IPS-NIHi11 (cell line): ENCODE measurements around the gene TLR10.
"Not testable (repeated sequence)": the region's sequence is repeated elsewhere in the genome, so short reads cannot be mapped to it uniquely, and the experiment has no call there.

Experiments used
- DNase-seq: peaks from one replicate; pipeline ENCODE4 v3.0.0; 2012; ENCODE audit warnings: mixed read lengths, low spot score

The TLR10 gene

GRCh38 chr4:38802561-38803355 lies 20.0 kb upstream of the TLR10 start:
- DNase-seq, result no peak

- no peak for DNase-seq
Measured at GRCh38 chr4:38800961-38801450, 18.2 kb upstream of the TLR10 start.

- no peak for DNase-seq
Measured at GRCh38 chr4:38800366-38800765, 17.6 kb upstream of the TLR10 start.

- no peak for DNase-seq
Measured at GRCh38 chr4:38795087-38795486, 12.3 kb upstream of the TLR10 start.

DNA sequence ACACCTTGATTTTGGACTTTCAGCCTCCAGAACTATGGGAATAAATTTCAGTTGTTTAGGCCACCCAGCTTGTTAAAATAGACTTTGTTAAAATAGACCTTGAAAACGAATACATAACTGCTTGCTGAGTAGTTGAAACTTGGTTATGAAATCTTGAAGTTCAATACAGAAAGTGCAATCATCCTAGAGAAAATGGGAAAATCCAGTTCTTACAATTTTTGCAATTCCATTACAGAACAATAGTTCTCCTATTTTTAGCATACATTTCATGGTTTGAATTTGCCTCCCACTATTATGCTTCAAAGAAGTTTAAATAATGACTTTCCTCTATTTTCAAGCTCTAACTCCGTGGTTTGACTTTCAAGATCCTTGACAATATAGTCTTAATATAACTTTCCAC lies 11.3 kb upstream of the TLR10 start:
- DNase-seq, result no peak

- no peak for DNase-seq
Measured at GRCh38 chr4:38791010-38791409, 8.2 kb upstream of the TLR10 start.

DNA sequence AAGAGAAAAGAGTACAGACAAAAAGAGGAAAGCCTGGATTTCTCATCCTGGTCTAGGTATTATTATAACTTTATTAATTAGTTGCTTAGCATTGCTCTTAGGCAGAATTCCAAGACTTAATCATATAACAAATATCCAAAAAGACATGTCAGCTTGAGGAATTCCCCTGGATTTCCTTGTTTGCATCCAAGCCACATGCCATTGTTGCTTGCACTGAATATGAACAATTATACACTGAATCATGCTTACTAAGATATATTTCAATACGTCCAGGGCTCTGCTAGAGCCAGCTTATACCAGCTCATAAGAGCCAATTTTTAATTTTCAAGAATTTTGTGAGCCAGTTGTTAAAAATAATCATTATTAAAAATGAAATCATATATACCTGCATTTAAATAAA lies 5.5 kb upstream of the TLR10 start:
- DNase-seq, result no peak

- DNase-seq, result no peak
Measured at GRCh38 chr4:38787693-38788092, 4.9 kb upstream of the TLR10 start.

DNA sequence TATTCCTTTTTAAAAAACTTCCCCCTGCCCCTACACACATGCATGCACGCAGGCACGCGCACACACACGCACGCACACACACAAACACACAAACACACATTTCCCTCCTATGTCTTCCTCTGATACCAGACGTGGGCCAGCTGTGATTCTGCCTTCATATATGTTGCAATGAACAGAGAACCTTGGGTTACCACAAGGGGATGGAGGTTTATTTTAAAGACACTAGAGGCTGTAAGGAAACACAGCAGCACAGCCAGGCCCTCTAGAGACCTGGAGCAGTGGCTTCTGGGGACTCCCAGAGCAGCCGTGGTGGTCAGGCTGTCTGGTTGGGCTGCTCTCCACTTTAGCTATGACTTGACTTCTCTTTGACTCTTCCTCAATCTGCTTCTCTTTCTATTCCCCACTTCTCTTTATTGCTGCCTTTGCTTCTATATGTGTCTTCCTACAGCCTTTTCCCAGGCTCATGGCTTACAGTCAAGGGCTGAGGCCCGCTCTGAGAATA lies 3.2 kb upstream of the TLR10 start:
- no peak for DNase-seq

- DNase-seq, result no peak
Measured at GRCh38 chr4:38785041-38785790, 2.4 kb upstream of the TLR10 start.

GRCh38 chr4:38784141-38784540 lies 1.4 kb upstream of the TLR10 start:
- DNase-seq, result no peak

GRCh38 chr4:38783109-38783460 lies 295 bp upstream of the TLR10 start:
- DNase-seq, result no peak

- DNase-seq, result no peak
Measured at GRCh38 chr4:38781854-38782261, 932 bp downstream of the TLR10 start.

- DNase-seq, result no peak
Measured at GRCh38 chr4:38780833-38781484, 1.8 kb downstream of the TLR10 start.

- no peak for DNase-seq
Measured at GRCh38 chr4:38779790-38780189, 3.0 kb downstream of the TLR10 start.

GRCh38 chr4:38777925-38778324 lies 4.9 kb downstream of the TLR10 start:
- DNase-seq, result not testable (repeated sequence)

DNA sequence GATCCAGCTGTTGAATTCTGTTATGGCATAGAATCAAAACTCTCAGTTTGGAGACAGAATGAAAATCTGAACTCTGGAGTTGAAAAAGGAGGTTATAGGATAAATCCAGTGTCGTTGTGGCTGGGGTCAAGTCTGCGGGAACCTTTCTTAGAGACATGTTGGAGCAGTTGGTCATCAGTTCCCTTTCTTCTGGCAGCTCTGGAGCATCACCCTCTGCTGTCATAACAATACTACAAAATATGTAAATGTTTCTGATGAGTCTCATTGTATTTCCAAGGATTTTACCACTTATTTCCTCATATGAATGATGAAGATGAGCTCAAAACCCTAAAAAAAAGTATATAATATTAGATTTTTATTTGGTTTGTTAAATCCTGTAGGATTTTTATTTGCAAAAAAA lies 7.5 kb downstream of the TLR10 start:
- DNase-seq, result no peak

GRCh38 chr4:38774181-38774955 lies 8.4 kb downstream of the TLR10 start:
- DNase-seq, result no peak

DNA sequence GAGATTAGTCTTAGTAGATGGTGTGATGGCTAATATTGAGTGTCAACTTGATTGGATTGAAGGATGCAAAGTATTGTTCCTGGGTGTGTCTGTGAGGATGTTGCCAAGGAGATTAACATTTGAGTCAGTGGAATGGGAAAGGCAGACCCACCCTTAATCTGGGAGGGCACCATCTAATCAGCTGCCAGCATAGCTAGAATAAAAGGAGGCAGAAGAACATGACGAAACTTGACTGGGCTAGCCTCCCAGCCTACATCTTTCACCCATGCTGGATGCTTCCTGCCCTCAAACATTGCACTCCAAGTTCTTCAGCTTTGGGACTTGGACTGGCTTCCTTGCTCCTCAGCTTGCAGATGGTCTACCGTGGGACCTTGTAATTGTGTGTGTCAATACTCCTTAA lies 12.5 kb downstream of the TLR10 start:
- DNase-seq, result not testable (repeated sequence)

GRCh38 chr4:38769857-38770256 lies 12.9 kb downstream of the TLR10 start:
- no peak for DNase-seq

DNA sequence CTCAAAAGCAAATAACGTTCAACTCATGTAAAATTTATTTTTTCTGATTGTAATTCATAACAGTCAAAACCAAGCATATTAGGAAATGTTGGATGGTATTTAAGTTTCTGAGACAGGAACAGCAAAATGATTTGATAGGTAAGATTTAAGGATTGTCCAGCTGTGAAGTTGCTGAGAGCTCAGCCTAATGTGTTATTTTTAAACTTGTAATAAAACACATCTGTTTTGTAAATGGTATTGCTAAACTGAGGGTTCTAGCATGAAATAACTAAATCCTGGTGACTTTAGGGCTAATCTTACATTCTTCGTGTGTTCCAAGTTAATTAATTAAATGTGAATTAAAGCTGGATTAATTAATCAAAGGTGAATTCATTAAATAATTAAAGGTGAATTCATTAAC lies 13.3 kb downstream of the TLR10 start:
- no peak for DNase-seq

DNA sequence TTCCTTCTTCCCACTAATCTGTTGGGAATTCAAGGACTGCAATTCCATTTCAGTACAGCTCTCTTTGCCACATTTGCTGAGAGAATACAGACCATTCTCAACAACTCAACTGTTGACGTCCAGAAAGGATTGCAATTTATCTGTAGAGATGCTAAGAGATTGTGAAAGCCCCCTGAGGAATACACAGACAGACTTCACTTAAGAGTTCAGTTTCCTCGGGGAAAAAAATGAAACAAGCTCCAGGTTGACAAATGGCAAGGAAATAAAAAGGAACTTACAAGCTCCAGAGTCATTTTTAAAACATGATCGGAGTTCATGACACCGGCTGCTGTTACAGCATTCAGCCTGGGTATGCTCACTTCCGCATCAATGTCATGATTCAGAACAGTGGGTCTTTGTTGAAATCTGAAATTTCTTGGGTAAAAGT lies 13.8 kb downstream of the TLR10 start:
- DNase-seq, result no peak
